ENCODE measurements around the gene LCE3D. TPM values are rescaled to one million over a fixed set of nuclear protein-coding genes. Genes with fewer than 3 reads are reported as not detected.

Gene LCE3D, protein sequence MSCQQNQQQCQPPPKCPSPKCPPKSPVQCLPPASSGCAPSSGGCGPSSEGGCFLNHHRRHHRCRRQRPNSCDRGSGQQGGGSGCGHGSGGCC
- total RNA-seq (not detected), polyA plus RNA-seq (ENCODE audit: insufficient read depth, low read depth, low replicate concordance) (not detected)
- long read RNA-seq, donor 1 = 0 reads
- long read RNA-seq, donor 2 = 0 reads

DNA sequence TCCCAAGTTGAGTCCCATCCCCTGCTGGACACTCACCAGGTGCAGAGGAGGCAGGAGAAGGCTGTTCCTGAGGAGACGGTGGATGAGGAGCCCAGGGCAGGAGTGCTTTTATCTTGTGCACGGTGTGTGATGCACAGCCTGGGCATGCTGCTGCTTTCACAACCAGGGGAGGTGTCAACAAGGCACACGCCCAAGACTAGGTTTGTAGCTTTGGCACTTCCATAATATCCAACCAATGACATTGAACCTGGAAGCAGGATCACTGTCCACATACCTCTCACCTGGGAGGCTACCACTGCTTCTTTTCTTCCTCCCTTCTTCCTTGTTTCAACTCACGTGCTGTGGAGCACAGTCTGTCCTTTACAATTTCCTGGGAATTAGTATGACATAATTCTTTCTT is at the start of gene LCE3D:
Gene LCE3D, minus strand, starts transcription at position 84 of the 400 bp plus-strand sequence. CDS start 580 bp downstream, outside the sequence.
- TF ChIP-seq POLR2A (IDR thresholded peaks at IDR 0.05) = no peak
- TF ChIP-seq, protein P1, sequence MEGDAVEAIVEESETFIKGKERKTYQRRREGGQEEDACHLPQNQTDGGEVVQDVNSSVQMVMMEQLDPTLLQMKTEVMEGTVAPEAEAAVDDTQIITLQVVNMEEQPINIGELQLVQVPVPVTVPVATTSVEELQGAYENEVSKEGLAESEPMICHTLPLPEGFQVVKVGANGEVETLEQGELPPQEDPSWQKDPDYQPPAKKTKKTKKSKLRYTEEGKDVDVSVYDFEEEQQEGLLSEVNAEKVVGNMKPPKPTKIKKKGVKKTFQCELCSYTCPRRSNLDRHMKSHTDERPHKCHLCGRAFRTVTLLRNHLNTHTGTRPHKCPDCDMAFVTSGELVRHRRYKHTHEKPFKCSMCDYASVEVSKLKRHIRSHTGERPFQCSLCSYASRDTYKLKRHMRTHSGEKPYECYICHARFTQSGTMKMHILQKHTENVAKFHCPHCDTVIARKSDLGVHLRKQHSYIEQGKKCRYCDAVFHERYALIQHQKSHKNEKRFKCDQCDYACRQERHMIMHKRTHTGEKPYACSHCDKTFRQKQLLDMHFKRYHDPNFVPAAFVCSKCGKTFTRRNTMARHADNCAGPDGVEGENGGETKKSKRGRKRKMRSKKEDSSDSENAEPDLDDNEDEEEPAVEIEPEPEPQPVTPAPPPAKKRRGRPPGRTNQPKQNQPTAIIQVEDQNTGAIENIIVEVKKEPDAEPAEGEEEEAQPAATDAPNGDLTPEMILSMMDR (IDR thresholded peaks at IDR 0.05) = no peak
- DNase-seq = no peak
- Histone ChIP-seq H3K27me3 (no peaks in the 10 kb centered on the region), H3K27ac (no peak within 1 kb of the TSS), H3K4me3 (no peak within 1 kb of the TSS), H3K4me1 (no peaks in the 10 kb centered on the region), H3K9me3 (no peaks in the 10 kb centered on the region), H3K36me3 (ENCODE audit: low read depth, missing control alignments) (no peaks in the 10 kb centered on the region)
- 70 to 84% methylated on average over 4 of the region's 4 CpGs for WGBS, 2 donors
- intact Hi-C loops (cut with DNase I; ENCODE audit: low total_unique reads) = no loop called here

DNA sequence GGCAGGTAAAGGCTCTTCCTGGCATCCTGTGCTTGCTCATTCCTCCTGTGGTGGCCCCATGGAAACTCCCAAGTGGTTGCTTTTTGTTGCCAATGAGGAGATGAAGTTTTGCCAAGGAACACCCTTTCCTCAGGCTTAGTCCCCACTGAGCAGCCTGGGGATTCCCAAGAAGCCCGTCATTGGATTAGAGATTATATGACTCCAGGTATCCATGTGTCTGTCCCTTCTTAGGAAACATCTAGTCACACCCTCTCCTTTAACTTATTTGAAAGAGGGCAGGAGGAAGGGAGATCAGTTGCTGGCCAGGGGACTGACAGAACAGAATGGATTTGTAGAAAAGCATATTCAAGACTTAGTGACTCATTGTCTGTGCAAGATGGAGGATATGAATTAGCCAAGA is 46.4 kb upstream of the LCE3D start:
- WGBS, 2 donors = 63 to 80% methylated on average over 1 of the region's 1 CpG
- no peaks in the 10 kb centered on the region for H3K9me3 ChIP-seq
- no peak for TF ChIP-seq POLR2A (IDR thresholded peaks at IDR 0.05)
- TF ChIP-seq, protein P1 (IDR thresholded peaks at IDR 0.05) = no peak
- DNase-seq = no peak
- intact Hi-C loops (cut with DNase I; ENCODE audit: low total_unique reads) = no loop called here
- no peaks in the 10 kb centered on the region for H3K27me3 ChIP-seq
- no peak overlapping the region for H3K27ac ChIP-seq
- H3K4me3 ChIP-seq = no peak overlapping the region
- no peaks in the 10 kb centered on the region for H3K36me3 ChIP-seq (ENCODE audit: low read depth, missing control alignments)
- H3K4me1 ChIP-seq = no peaks in the 10 kb centered on the region

DNA sequence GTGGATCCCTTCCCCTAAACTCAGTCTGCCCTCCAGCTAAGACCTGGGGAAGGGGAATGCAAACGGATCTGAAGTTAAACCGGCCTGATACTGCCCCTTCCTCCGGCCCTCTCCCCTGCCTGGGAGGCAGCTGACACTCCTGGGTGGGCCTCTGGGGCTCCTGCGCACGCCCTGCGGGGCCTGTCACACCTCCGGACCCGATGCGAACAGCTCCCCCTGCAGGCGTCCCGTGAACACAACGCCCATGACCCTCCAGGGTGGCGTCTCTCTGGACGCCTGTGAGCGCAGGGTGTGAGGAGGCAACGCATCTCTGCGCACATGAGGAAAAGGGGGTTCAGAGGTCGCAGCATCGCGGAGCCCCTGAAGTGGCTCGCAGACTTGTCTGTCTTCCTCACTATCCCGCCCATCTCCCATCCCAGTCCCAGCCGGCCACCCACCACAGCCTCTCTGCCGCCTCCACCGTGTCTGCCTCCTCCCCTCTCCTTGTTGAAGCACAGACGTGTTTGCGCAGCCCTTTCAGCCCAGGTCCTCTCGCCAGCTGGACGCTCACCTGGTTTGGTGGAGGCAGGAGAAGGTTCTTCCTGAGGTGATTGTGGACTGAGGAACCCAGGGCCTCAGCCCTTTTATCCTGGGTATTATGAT is 43.0 kb upstream of the LCE3D start:
- Histone ChIP-seq H3K27ac (no peak overlapping the region), H3K9me3 (no peaks in the 10 kb centered on the region), H3K36me3 (ENCODE audit: low read depth, missing control alignments) (no peaks in the 10 kb centered on the region), H3K4me1 (no peaks in the 10 kb centered on the region), H3K4me3 (peak overlapping the region in 1 of 2 donors; percentile 17), H3K27me3 (no peaks in the 10 kb centered on the region)
- WGBS, 2 donors = 14 to 21% methylated on average over 4 to 25 of the region's 29 CpGs
- TF ChIP-seq POLR2A (IDR thresholded peaks at IDR 0.05) = no peak
- TF ChIP-seq, protein P1 (IDR thresholded peaks at IDR 0.05) = peak in 1 of 3 experiments; percentile 16
- intact Hi-C loops (cut with DNase I; ENCODE audit: low total_unique reads) = no loop called here
- DNase-seq = peak; percentile 39

DNA sequence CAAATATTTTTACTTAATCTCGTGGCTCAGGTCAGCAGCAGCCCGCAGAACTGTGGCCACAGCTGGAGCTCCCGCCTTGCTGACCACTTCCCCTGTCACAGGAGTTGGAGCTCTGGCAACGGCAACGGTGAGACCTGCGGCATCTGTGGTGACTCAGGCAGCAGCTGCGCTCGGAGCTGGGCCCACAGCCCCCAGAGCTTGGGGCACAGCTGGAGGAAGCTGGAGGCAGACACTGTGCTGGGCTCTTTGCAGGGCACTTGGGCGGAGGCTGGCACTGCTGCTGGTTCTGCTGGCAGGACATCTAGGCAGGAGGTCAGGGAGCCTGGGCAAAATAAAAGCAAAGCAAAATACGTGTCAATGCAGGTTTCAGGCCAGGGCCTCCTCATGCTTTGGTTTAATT is 42.5 kb upstream of the LCE3D start, which contains the start of gene LCE3A:
Gene LCE3A, minus strand, starts transcription at position 301 of the 400 bp plus-strand sequence. Its CDS starts 0 bp downstream, at position 301.
- Histone ChIP-seq H3K27me3 (no peaks in the 10 kb centered on the region), H3K27ac (no peak within 1 kb of the TSS), H3K4me1 (no peaks in the 10 kb centered on the region), H3K9me3 (no peaks in the 10 kb centered on the region), H3K4me3 (peak within 1 kb of the TSS in 1 of 2 donors; percentile 17), H3K36me3 (ENCODE audit: low read depth, missing control alignments) (no peaks in the 10 kb centered on the region)
- WGBS, 2 donors = 49 to 54% methylated on average over 7 to 10 of the region's 10 CpGs
- TF ChIP-seq POLR2A (IDR thresholded peaks at IDR 0.05) = no peak
- TF ChIP-seq, protein P1 (IDR thresholded peaks at IDR 0.05) = no peak
- intact Hi-C loops (cut with DNase I; ENCODE audit: low total_unique reads) = no loop called here
- DNase-seq = no peak
